ENCODE measurements around the gene NPW. TPM values are rescaled to one million over a fixed set of nuclear protein-coding genes. Genes with fewer than 3 reads are reported as not detected.

The NPW gene
- total RNA-seq, 2 experiments from 2014 or later = 29.1 to 34.2 TPM

DNA sequence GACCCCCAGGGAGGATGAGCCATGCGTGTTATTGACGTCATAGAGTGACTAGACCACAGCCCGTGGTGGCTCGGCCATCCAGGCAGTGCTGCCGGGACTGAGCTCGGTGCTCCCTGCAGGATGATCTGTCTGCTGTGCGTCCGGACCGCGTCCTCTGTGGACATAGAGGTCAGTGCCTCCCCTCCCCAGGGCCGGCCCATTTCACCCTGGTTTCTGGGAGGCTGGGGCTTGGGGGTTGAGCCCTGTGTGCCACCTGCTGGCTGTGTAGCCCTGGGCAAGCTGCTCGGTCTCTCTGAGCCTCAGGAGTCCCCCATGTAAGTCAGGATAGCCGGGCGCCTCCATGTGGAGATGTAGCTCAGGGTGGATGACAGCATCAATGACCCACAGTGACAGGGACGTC lies 36.5 kb downstream of the NPW start:
- H3K4me1 Mint-ChIP-seq = no peaks in the 10 kb centered on the region
- no peaks in the 10 kb centered on the region for H3K9me3 Mint-ChIP-seq
- peaks cover 2% of the 10 kb centered on the region for H3K36me3 Mint-ChIP-seq
- no peaks in the 10 kb centered on the region for H3K27me3 Mint-ChIP-seq
- no peak overlapping the region for H3K27ac Mint-ChIP-seq
- DNase-seq = no peak
- H3K4me3 Mint-ChIP-seq = no peak overlapping the region

DNA sequence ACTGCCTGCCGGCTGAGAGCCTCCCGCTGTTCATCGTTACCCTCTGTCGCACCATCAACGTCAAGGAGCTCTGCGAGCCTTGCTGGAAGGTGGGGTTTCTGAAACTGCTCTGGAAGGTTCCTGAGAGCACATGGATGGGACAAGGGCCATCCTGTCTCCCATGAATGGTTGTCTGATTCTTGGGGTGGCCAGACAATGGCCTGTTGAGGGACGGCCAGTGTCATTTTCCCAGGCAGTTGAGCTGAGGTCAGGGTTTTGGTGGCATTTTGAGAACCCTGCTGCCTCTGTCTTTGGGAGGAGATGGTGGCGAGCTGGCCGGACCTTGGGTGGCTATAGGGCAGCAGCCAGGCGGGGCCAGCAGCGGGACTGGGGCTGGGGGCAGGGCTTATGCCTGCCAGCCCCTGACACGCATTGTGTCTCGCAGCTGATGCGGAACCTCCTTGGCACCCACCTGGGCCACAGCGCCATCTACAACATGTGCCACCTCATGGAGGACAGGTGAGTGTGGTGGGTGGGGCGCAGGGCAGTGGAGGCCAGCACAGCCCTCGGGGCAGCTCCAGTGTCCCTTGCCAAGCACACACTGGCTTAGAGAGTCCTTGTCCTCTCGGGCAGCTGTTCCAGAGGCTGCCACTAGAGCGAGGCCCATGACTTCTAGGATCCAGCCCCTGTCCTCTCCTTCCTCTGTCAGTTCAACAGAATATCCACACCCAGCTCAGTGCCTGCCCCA lies 37.3 kb downstream of the NPW start:
- Mint-ChIP-seq H3K4me3 (no peak overlapping the region), H3K9me3 (no peaks in the 10 kb centered on the region), H3K4me1 (no peaks in the 10 kb centered on the region), H3K36me3 (no peaks in the 10 kb centered on the region), H3K27me3 (no peaks in the 10 kb centered on the region), H3K27ac (no peak overlapping the region)
- no peak for DNase-seq

DNA sequence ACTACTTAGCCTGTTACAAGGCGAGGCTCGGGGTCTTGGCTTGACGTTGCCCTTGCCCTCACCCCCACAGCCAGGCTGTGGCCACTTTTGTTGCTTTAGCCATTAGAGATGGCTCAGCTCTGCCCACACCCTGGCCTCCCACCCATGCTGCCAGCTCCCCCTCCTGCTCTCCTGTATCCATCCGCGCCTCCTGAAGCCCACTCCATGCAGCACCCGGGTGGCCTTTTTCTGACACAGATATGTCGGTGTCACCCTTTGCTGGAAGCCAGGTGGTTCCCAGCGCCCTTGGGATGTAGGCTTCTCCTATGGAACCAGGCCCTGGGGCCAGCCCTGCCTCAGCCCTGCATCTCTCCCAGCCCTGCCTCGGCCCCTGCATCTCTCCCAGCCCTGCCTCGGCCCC lies 37.9 kb downstream of the NPW start:
- no peaks in the 10 kb centered on the region for H3K4me1 Mint-ChIP-seq
- no peak for DNase-seq
- no peak overlapping the region for H3K4me3 Mint-ChIP-seq
- H3K27ac Mint-ChIP-seq = no peak overlapping the region
- H3K36me3 Mint-ChIP-seq = no peaks in the 10 kb centered on the region
- no peaks in the 10 kb centered on the region for H3K27me3 Mint-ChIP-seq
- H3K9me3 Mint-ChIP-seq = no peaks in the 10 kb centered on the region

DNA sequence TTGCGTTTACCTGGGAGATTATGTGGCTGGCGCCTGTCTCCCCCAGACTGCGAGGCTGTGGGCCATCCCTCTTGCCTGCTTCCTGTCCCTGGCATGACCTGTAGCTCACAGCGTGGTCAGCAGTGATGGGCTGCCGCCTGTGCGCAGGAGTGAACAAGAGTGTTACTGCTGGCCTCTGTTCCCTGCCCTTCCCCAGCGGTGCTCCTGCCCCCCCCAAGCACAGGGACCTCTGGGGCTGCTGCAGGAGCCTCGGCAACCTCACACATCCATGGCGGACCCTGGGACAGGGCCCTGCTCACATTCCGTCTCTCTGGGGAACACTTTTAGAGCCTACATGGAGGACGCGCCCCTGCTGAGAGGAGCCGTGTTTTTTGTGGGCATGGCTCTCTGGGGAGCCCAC lies 38.8 kb downstream of the NPW start:
- Mint-ChIP-seq H3K4me1 (no peaks in the 10 kb centered on the region), H3K27ac (no peak overlapping the region), H3K9me3 (no peaks in the 10 kb centered on the region), H3K27me3 (no peaks in the 10 kb centered on the region), H3K36me3 (no peaks in the 10 kb centered on the region), H3K4me3 (no peak overlapping the region)
- no peak for DNase-seq

DNA sequence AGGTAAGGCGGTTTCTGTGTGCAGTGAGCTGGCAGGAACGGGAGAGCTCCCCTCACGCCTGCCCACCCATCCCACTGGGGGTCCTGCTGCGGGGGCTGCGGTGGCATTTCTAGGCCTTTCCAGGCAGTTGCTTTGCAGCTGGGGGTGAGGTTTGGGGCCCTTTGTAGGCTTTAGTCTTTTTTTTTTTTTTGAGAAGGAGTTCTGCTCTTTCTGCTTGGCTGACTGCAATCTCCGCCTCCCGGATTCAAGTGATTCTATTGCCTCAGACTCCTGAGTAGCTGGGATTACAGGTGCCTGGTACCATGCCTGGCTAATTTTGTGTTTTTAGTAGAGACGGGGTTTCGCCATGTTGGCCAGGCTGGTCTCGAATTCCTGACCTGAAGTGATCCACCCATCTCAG lies 39.3 kb downstream of the NPW start:
- H3K36me3 Mint-ChIP-seq = no peaks in the 10 kb centered on the region
- H3K27me3 Mint-ChIP-seq = no peaks in the 10 kb centered on the region
- no peak for DNase-seq
- no peak overlapping the region for H3K27ac Mint-ChIP-seq
- H3K4me3 Mint-ChIP-seq = no peak overlapping the region
- H3K9me3 Mint-ChIP-seq = no peaks in the 10 kb centered on the region
- no peaks in the 10 kb centered on the region for H3K4me1 Mint-ChIP-seq

DNA sequence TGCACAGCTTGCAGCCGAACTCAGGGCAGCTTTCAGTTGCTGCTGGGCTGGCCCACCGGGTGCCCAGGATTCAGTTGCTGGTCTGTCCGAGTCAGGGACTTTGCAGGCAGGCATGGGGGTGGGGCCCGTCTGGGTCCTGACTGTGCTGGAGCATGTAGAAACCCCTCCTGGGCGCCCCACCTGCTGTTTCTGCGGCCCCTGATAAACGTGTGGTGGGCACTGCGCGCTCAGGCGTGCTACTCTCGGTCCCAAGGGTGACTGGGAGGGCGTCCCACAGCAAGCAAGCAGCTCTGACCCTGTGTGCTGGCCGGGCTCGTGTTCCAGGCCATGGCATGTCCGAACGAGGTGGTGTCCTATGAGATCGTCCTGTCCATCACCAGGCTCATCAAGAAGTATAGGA lies 40.8 kb downstream of the NPW start:
- Mint-ChIP-seq H3K27ac (no peak overlapping the region), H3K4me3 (no peak overlapping the region), H3K27me3 (no peaks in the 10 kb centered on the region), H3K36me3 (no peaks in the 10 kb centered on the region), H3K4me1 (no peaks in the 10 kb centered on the region), H3K9me3 (no peaks in the 10 kb centered on the region)
- DNase-seq = no peak

DNA sequence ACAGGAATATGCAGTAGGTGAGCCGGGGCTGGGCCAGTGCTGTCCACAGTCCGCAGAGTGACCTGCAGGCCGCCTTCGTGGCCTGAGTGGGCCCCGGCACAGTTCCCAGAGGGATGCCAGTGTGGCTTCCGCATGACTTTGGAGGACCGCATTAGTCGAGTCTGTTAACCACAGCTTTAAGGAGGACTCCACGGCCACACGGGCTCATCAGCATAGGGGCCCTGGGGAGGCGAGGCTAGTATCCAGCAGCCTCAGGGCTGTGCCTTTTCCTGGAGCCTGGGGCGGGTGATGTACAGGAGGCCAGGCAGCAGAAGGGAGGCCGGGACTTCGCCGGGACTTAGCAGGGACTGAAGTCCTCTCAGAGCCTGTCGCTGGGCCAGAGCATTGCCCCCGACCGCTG lies 41.4 kb downstream of the NPW start:
- H3K27ac Mint-ChIP-seq = no peak overlapping the region
- H3K36me3 Mint-ChIP-seq = peaks cover 3% of the 10 kb centered on the region
- H3K9me3 Mint-ChIP-seq = no peaks in the 10 kb centered on the region
- no peaks in the 10 kb centered on the region for H3K4me1 Mint-ChIP-seq
- no peak for DNase-seq
- no peak overlapping the region for H3K4me3 Mint-ChIP-seq
- no peaks in the 10 kb centered on the region for H3K27me3 Mint-ChIP-seq

DNA sequence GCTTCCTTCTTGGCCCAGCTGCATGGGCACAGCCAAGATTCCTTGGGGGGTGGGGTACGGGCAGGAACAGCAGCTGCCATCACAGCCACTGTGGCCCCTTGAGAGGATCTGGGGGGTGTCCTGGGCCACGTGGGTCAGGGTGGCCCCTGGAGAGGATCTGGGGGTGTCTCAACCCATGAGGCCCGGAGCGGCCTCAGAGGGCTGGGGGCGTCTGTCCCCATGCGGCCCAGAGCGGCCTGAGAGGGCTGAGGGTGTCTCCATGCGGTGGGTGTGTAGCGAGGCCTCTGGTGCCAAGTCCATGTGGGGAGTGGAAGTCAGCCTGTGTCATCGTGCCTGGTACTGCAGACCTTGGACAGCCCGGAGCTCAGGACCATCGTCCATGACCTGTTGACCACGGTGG lies 41.9 kb downstream of the NPW start:
- peaks cover 7% of the 10 kb centered on the region for H3K36me3 Mint-ChIP-seq
- no peaks in the 10 kb centered on the region for H3K9me3 Mint-ChIP-seq
- DNase-seq = no peak
- H3K4me1 Mint-ChIP-seq = no peaks in the 10 kb centered on the region
- H3K27ac Mint-ChIP-seq = no peak overlapping the region
- no peak overlapping the region for H3K4me3 Mint-ChIP-seq
- H3K27me3 Mint-ChIP-seq = no peaks in the 10 kb centered on the region

DNA sequence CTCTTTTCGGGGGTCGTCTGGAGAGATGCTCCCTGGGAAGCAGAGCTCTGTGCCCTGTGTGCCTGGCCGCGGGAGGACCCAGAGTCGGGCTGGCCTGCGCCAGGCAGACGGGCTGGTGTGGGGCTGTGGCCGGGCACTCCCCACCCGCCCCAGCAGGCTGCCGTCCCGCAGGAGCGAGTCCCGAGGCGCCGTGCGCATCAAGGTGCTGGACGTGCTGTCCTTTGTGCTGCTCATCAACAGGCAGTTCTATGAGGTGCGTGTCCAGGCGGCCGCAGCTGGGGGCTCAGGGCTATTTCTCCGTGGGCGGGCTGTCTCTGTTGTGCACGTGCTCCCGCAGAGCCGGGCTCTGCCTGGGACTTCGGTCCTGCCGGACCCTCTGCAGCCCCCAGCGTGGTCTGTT lies 43.2 kb downstream of the NPW start:
- H3K27ac Mint-ChIP-seq = no peak overlapping the region
- no peaks in the 10 kb centered on the region for H3K27me3 Mint-ChIP-seq
- no peaks in the 10 kb centered on the region for H3K9me3 Mint-ChIP-seq
- H3K36me3 Mint-ChIP-seq = peaks cover 10% of the 10 kb centered on the region
- no peak overlapping the region for H3K4me3 Mint-ChIP-seq
- DNase-seq = no peak
- no peaks in the 10 kb centered on the region for H3K4me1 Mint-ChIP-seq

DNA sequence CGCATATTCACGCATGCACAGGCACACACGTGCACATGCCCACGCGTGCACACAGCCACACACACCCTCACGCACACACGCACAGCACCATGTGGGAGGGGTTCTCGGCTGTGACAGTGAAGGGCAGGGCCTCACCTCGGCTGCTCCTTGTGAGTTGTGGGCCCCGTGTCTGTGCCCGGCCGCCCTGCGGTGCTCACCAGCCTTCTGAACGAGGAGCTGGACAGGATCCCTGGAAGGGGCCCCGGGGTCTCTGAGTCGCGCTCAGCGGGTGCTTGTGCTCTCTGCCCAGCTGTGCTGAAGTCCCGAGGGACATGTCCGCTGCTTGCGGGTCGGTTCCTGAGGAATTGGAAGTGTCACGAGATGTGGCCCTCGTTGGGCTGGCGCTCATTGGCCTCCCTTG lies 44.3 kb downstream of the NPW start:
- no peak overlapping the region for H3K27ac Mint-ChIP-seq
- no peaks in the 10 kb centered on the region for H3K27me3 Mint-ChIP-seq
- no peaks in the 10 kb centered on the region for H3K9me3 Mint-ChIP-seq
- H3K36me3 Mint-ChIP-seq = peaks cover 10% of the 10 kb centered on the region
- no peak overlapping the region for H3K4me3 Mint-ChIP-seq
- no peak for DNase-seq
- no peaks in the 10 kb centered on the region for H3K4me1 Mint-ChIP-seq

DNA sequence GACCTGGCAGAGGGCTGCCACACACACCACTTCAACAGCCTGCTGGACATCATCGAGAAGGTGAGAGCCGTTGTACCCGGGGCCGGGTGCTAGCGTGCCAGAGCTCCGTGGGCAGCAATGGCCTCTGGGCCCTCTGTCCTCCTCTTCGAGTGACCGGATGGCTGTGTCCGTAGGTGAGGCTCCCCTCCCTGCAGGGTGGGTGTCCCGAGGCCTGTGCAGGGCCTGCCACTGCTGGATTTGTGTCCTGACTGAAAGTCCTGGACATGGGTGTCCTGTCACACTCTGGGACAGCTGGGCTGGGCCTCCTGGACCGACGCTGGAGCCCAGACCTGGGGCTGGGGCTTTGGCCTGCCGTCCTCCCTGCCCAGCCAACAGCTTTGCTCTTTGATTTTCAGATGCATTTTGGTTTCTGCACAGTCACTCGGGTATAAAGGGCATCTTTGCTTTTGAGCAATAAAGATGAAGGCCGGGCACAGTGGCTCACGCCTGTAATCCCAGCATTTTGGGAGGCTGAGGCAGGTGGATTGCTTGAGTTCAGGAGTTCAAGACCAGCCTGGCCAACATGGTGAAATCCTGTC lies 44.9 kb downstream of the NPW start:
- no peak for DNase-seq
- no peak overlapping the region for H3K4me3 Mint-ChIP-seq
- no peaks in the 10 kb centered on the region for H3K27me3 Mint-ChIP-seq
- H3K9me3 Mint-ChIP-seq = no peaks in the 10 kb centered on the region
- H3K36me3 Mint-ChIP-seq = peaks cover 10% of the 10 kb centered on the region
- no peak overlapping the region for H3K27ac Mint-ChIP-seq
- no peaks in the 10 kb centered on the region for H3K4me1 Mint-ChIP-seq

DNA sequence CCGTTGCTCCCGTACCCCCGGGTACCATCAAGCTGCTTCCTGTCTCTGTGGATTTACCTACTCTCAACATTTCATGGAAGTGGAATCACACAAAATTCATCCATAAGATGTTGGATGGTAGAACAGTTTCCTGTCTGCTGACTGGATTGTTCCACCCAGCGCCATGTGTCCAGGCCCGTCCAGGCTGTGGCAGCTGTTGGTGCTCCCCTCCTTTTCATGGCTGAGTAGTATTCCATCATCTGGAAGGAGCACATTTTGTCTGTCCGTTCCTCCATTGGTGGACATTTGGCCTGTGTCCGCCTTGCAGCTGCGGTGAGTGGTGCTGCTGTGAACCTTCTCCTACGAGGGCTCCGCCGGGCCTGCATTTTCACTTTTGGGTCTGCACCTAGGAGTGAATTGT lies 46.6 kb downstream of the NPW start:
- Mint-ChIP-seq H3K27me3 (no peaks in the 10 kb centered on the region), H3K27ac (no peak overlapping the region), H3K36me3 (peaks cover 11% of the 10 kb centered on the region), H3K9me3 (no peaks in the 10 kb centered on the region), H3K4me3 (no peak overlapping the region), H3K4me1 (no peaks in the 10 kb centered on the region)
- DNase-seq = no peak

Other genes starting within 250 kb of the NPW start
- gene NME3, start 248.2 kb upstream of the NPW start, total RNA-seq = 10 to 100 TPM; 24.5 to 24.9 TPM
- 10 to 100 TPM; 17.2 to 20.1 TPM for gene EME2, start 247.0 kb upstream of the NPW start, total RNA-seq
- 100 to 1,000 TPM; 187 to 190 TPM for gene MRPS34, start 246.7 kb upstream of the NPW start, total RNA-seq
- 10 to 100 TPM; 12.3 to 12.8 TPM for gene SPSB3, start 237.2 kb upstream of the NPW start, total RNA-seq
- 10 to 100 TPM; 63.6 to 64.2 TPM for gene NUBP2, start 236.8 kb upstream of the NPW start, total RNA-seq
- not detected for gene IGFALS, start 226.1 kb upstream of the NPW start, total RNA-seq
- 10 to 100 TPM; 22.6 to 23.9 TPM for gene HAGH, start 193.0 kb upstream of the NPW start, total RNA-seq
- 10 to 100 TPM; 17.9 to 20.1 TPM for gene FAHD1, start 192.6 kb upstream of the NPW start, total RNA-seq
- gene MEIOB, start 147.6 kb upstream of the NPW start, total RNA-seq = under 1 TPM in 1 of 2 experiments, not detected in 1; 0.27 TPM
- gene HS3ST6, start 101.4 kb upstream of the NPW start, total RNA-seq = not detected
- gene MSRB1, start 76.6 kb upstream of the NPW start, total RNA-seq = 10 to 100 TPM; 21.3 to 22.4 TPM
- not detected for gene RPL3L, start 65.1 kb upstream of the NPW start, total RNA-seq
- gene NDUFB10, start 60.2 kb upstream of the NPW start, total RNA-seq = 100 to 1,000 TPM; 138 to 141 TPM
- gene RPS2, start 55.0 kb upstream of the NPW start, total RNA-seq = 1,000 to 10,000 TPM; 5,183 to 5,266 TPM
- not detected for gene RNF151, start 52.9 kb upstream of the NPW start, total RNA-seq
- gene TBL3, start 47.7 kb upstream of the NPW start, total RNA-seq = 10 to 100 TPM; 66.3 to 72.6 TPM
- gene NOXO1, start 38.3 kb upstream of the NPW start, total RNA-seq = under 1 TPM in 1 of 2 experiments, not detected in 1; 0.35 TPM
- 10 to 100 TPM; 27.3 to 29.5 TPM for gene GFER, start 35.6 kb upstream of the NPW start, total RNA-seq
- 1 to 10 TPM; 2.0 to 3.5 TPM for gene SYNGR3, start 29.8 kb upstream of the NPW start, total RNA-seq
- gene ZNF598, start 10.0 kb upstream of the NPW start, total RNA-seq = 10 to 100 TPM; 98.3 to 99.8 TPM
- 1 to 10 TPM; 2.4 to 3.7 TPM for gene NHERF2, start 7.1 kb downstream of the NPW start, total RNA-seq
- 10 to 100 TPM; 30.6 to 32.0 TPM for gene NTHL1, start 28.0 kb downstream of the NPW start, total RNA-seq
- 10 to 100 TPM; 52.3 to 57.5 TPM for gene TSC2, start 28.2 kb downstream of the NPW start, total RNA-seq
- 10 to 100 TPM; 52.6 to 54.5 TPM for gene PKD1, start 116.1 kb downstream of the NPW start, total RNA-seq
- under 1 TPM; 0.26 to 0.35 TPM for gene RAB26, start 128.8 kb downstream of the NPW start, total RNA-seq
- 10 to 100 TPM; 86.4 to 89.2 TPM for gene TRAF7, start 136.0 kb downstream of the NPW start, total RNA-seq
- gene CASKIN1, start 176.8 kb downstream of the NPW start, total RNA-seq = 1 to 10 TPM; 1.8 to 3.4 TPM
- 10 to 100 TPM; 89.5 to 92.3 TPM for gene MLST8, start 185.7 kb downstream of the NPW start, total RNA-seq
- 1 to 10 TPM; 2.3 to 6.4 TPM for gene BRICD5, start 191.1 kb downstream of the NPW start, total RNA-seq
- 10 to 100 TPM; 24.2 to 24.5 TPM for gene PGP, start 195.1 kb downstream of the NPW start, total RNA-seq
- gene E4F1, start 203.8 kb downstream of the NPW start, total RNA-seq = 10 to 100 TPM; 23.0 to 24.1 TPM
- gene DNASE1L2, start 216.7 kb downstream of the NPW start, total RNA-seq = under 1 TPM; 0.87 to 0.92 TPM
- 10 to 100 TPM; 27.5 to 30.0 TPM for gene ECI1, start 231.8 kb downstream of the NPW start, total RNA-seq
- 100 to 1,000 TPM; 403 to 415 TPM for gene RNPS1, start 248.3 kb downstream of the NPW start, total RNA-seq